Smooth muscle cell (in vitro differentiated cells): ENCODE results near the gene PLAGL1. TPM values are rescaled to one million over a fixed set of nuclear protein-coding genes. Genes with fewer than 3 reads are reported as not detected.
"Not testable (repeated sequence)": the region's sequence is repeated elsewhere in the genome, so short reads cannot be mapped to it uniquely, and the experiment has no call there.

ENCODE experiments used
- DNase-seq: peaks from one replicate; lab custom pipeline; 2025; ENCODE audit not compliant: unreplicated experiment; lab: John Stamatoyannopoulos, UW
- H2AFZ ChIP-seq: fragments of 200-600 bp; sonication (generic); 2 replicates; pipeline ENCODE4 v1.6.0; 2016; ENCODE audit warnings: antibody characterized with exemption, low read depth, mild to moderate bottlenecking
- H3F3A ChIP-seq: fragments of 200-600 bp; sonication (generic); 2 replicates; pipeline ENCODE4 v1.6.0; 2017; ENCODE audit warnings: antibody characterized with exemption, low read depth
- H3K27ac ChIP-seq: fragments of 200-600 bp; sonication (generic); 2 replicates; pipeline ENCODE4 v1.5.1; 2016; ENCODE audit warnings: low read depth, mild to moderate bottlenecking
- H3K27me3 ChIP-seq: fragments of 200-600 bp; sonication (generic); 2 replicates; pipeline ENCODE4 v1.6.1; 2016; ENCODE audit warnings: low read depth, mild to moderate bottlenecking
- H3K36me3 ChIP-seq: fragments of 200-600 bp; sonication (generic); 2 replicates; pipeline ENCODE4 v1.5.1; 2016; ENCODE audit warnings: low read depth
- H3K4me1 ChIP-seq: fragments of 200-600 bp; sonication (generic); 2 replicates; pipeline ENCODE4 v1.5.1; 2016; ENCODE audit warnings: low read depth
- H3K4me2 ChIP-seq: fragments of 200-600 bp; sonication (generic); 2 replicates; pipeline ENCODE4 v1.6.0; 2016; ENCODE audit warnings: mild to moderate bottlenecking
- H3K4me3 ChIP-seq: fragments of 200-600 bp; sonication (generic); 2 replicates; pipeline ENCODE4 v1.5.1; 2016; ENCODE audit warnings: mild to moderate bottlenecking
- H3K79me2 ChIP-seq: fragments of 200-600 bp; sonication (generic); 2 replicates; pipeline ENCODE4 v1.6.0; 2016; ENCODE audit warnings: low read depth, mild to moderate bottlenecking
- H3K9ac ChIP-seq: fragments of 200-600 bp; sonication (generic); 2 replicates; pipeline ENCODE4 v1.6.0; 2016; ENCODE audit warnings: low read depth
- H3K9me3 ChIP-seq: fragments of 200-600 bp; sonication (generic); replicated peaks from 2 replicates; pipeline ENCODE4 v1.5.1; 2016; ENCODE audit warnings: low read depth
- H4K20me1 ChIP-seq: fragments of 200-600 bp; sonication (generic); 2 replicates; pipeline ENCODE4 v1.6.0; 2016; ENCODE audit warnings: low read depth
- CTCF ChIP-seq: fragments of 200-600 bp; sonication (generic); IDR thresholded peaks from 2 replicates; pipeline ENCODE4 v1.5.1; 2017; ENCODE audit warnings: borderline replicate concordance, mild to moderate bottlenecking, antibody characterized with exemption; ENCODE audit not compliant: insufficient read depth, poor library complexity, severe bottlenecking
- WGBS: methylation state at CpG from one replicate; pipeline ENCODE4 v1.1.7; 2016; ENCODE audit warnings: low lambda C conversion rate; 5-methylcytosine and 5-hydroxymethylcytosine counted together
- polyA plus RNA-seq: library from polyadenylated mRNA; unstranded; fragments of >200 nt; fragmentation: Nextera tagmentation; extraction: Ambion mirVana; gene quantifications from 2 replicates; pipeline ENCODE4 v1.2.1, GENCODE V29; 2016
- total RNA-seq: library from RNA; depleted of rRNA; stranded (reverse); fragments of >200 nt; gene quantifications from 2 replicates; pipeline ENCODE4 v1.2.3, GENCODE V29; 2014

PLAGL1 gene
- total and polyA plus RNA-seq, 2 experiments from 2014 or later, result 99.7 to 130 TPM

- Histone ChIP-seq H3K36me3 (no peaks in the 10 kb centered on the region), H3K4me2 (no peak overlapping the region), H3K4me1 (peaks cover 12% of the 10 kb centered on the region), H3K9ac (no peak overlapping the region), H4K20me1 (no peaks in the 10 kb centered on the region), H3F3A (no peaks in the 10 kb centered on the region), H2AFZ (no peak overlapping the region), H3K27ac (no peak overlapping the region), H3K4me3 (no peak overlapping the region), H3K9me3 (no peaks in the 10 kb centered on the region), H3K79me2 (no peaks in the 10 kb centered on the region), H3K27me3 (no peaks in the 10 kb centered on the region)
- DNase-seq, result no peak
- WGBS, result 97% methylated on average over 1 of the region's 1 CpG
- no peak for TF ChIP-seq CTCF
These were observed 73.7 kb downstream of the PLAGL1 start for GRCh38 chr6:143934331-143934730.

- H3K27me3 ChIP-seq, result no peaks in the 10 kb centered on the region
- no peak overlapping the region for H3K27ac ChIP-seq
- no peaks in the 10 kb centered on the region for H3K9me3 ChIP-seq
- no peak for TF ChIP-seq CTCF
- no peak overlapping the region for H3K4me2 ChIP-seq
- H4K20me1 ChIP-seq, result no peaks in the 10 kb centered on the region
- no peak overlapping the region for H3K4me3 ChIP-seq
- no peak overlapping the region for H3K9ac ChIP-seq
- no peaks in the 10 kb centered on the region for H3F3A ChIP-seq
- no peaks in the 10 kb centered on the region for H3K79me2 ChIP-seq
- no peaks in the 10 kb centered on the region for H3K4me1 ChIP-seq
- H2AFZ ChIP-seq, result no peak overlapping the region
- no peaks in the 10 kb centered on the region for H3K36me3 ChIP-seq
- no peak for DNase-seq
These were observed 78.1 kb downstream of the PLAGL1 start for GRCh38 chr6:143929975-143930374.

GRCh38 chr6:143928853-143929252, 79.2 kb downstream of the PLAGL1 start:
- Histone ChIP-seq H3K9ac (no peak overlapping the region), H3K79me2 (no peaks in the 10 kb centered on the region), H3K36me3 (no peaks in the 10 kb centered on the region), H3K27me3 (no peaks in the 10 kb centered on the region), H3K4me3 (no peak overlapping the region), H3K27ac (no peak overlapping the region), H2AFZ (no peak overlapping the region), H3F3A (no peaks in the 10 kb centered on the region), H4K20me1 (no peaks in the 10 kb centered on the region), H3K9me3 (no peaks in the 10 kb centered on the region), H3K4me2 (no peak overlapping the region), H3K4me1 (no peaks in the 10 kb centered on the region)
- TF ChIP-seq CTCF, result no peak
- WGBS, result 83% methylated on average over 1 of the region's 1 CpG
- DNase-seq, result no peak

- not testable (repeated sequence) for H3K9ac ChIP-seq, H3F3A ChIP-seq, H3K27me3 ChIP-seq, DNase-seq, H3K27ac ChIP-seq, H4K20me1 ChIP-seq, H2AFZ ChIP-seq, H3K4me2 ChIP-seq, H3K9me3 ChIP-seq, H3K4me3 ChIP-seq, H3K36me3 ChIP-seq, H3K4me1 ChIP-seq, H3K79me2 ChIP-seq
- 84% methylated on average over 4 of the region's 4 CpGs for WGBS
These were observed 91.0 kb downstream of the PLAGL1 start for GRCh38 chr6:143917026-143917425.
